Left lung (tissue), 10 donors: ENCODE measurements around the gene GRIN3B. TPM values are rescaled to one million over a fixed set of nuclear protein-coding genes. Genes with fewer than 3 reads are reported as not detected.
A peak's percentile ranks its signal among the peaks of the same experiment; 100 is the strongest.

Source experiments
- ATAC-seq: fragments of 200-7000 bp; cut with Tn5 transposase; one replicate; pipeline ENCODE4 v1.9.1; 2020; ENCODE audit warnings: moderate library complexity
- DNase-seq, 4 donors: peaks; one replicate each; pipeline ENCODE4 v3.0.0-alpha.2; 2013 to 2020
- H3K27ac ChIP-seq, 2 donors: fragments of 200-600 bp; sonication (generic) in 1 of 2; one replicate each; pipeline versions ENCODE4 v1.5.0 to v1.8.0; 2020 to 2021
- H3K27me3 ChIP-seq, 2 donors: fragments of 200-600 bp; sonication (generic) in 1 of 2; one replicate each; pipeline versions ENCODE4 v1.5.0 to v1.8.0; 2020 to 2021
- H3K36me3 ChIP-seq, 2 donors: fragments of 200-600 bp; sonication (generic) in 1 of 2; one replicate each; pipeline versions ENCODE4 v1.5.0 to v1.8.0; 2020 to 2021
- H3K4me1 ChIP-seq, 2 donors: fragments of 200-600 bp; one replicate each; pipeline ENCODE4 v1.8.0; 2021
- H3K4me3 ChIP-seq, 2 donors: fragments of 200-600 bp; sonication (generic) in 1 of 2; one replicate each; pipeline versions ENCODE4 v1.5.0 to v1.8.0; 2020 to 2021; ENCODE audit warnings: mild to moderate bottlenecking in 1 of 2
- H3K9me3 ChIP-seq, 2 donors: fragments of 200-600 bp; sonication (generic) in 1 of 2; one replicate each; pipeline versions ENCODE4 v1.5.0 to v1.8.0; 2020 to 2021
- CTCF ChIP-seq, 2 donors: fragments of 200-600 bp; sonication (generic) in 1 of 2; IDR thresholded peaks; one replicate each; pipeline versions ENCODE4 v1.5.0 to v1.8.0; 2021; ENCODE audit warnings: antibody characterized with exemption in 2 of 2
- intact Hi-C, 2 donors: fragments of 100-400 bp; cut with DNase I; formaldehyde crosslinking; loops; one replicate each; pipeline versions ENCODE4 v1.11.2 to v1.14.2; 2022
- polyA plus RNA-seq, 6 donors: library from polyadenylated mRNA; unstranded; fragments of 120-200 nt; gene quantifications; one replicate each; pipeline ENCODE4 v1.2.1, GENCODE V29; 2013; ENCODE audit not compliant: insufficient read length in 6 of 6
- total RNA-seq, 2 donors: library from RNA; stranded (reverse); fragmentation: NEBNext Ultra II Directional; extraction: Animal tissue kit (Norgen Biotek cat#: 25700); gene quantifications; one replicate each; pipeline ENCODE4 v1.2.1, GENCODE V29; 2021
- donor health status: DM: no; HTN: yes; CAD: no.
- donor health status: DM: no; HTN: no; CAD: no.

The GRIN3B gene
- total and polyA plus RNA-seq, 8 donors: 0.37 to 2.7 (median 0.60) TPM; not detected in 1

GRCh38 chr19:966485-967088 lies 33.6 kb upstream of the GRIN3B start:
- Histone ChIP-seq H3K9me3 (peaks cover 0 to 15% of the 10 kb centered on the region in 2 donors), H3K36me3 (peaks cover 0 to 79% of the 10 kb centered on the region in 2 donors), H3K4me3 (no peak overlapping the region), H3K27me3 (no peaks in the 10 kb centered on the region), H3K27ac (no peak overlapping the region), H3K4me1 (no peaks in the 10 kb centered on the region)
- no peak for TF ChIP-seq CTCF (IDR thresholded peaks at IDR 0.05)
- DNase-seq (peak in 1 of 4 donors; percentile 60), ATAC-seq (no peak)
- intact Hi-C loops: no loop called here

- no peaks in the 10 kb centered on the region for H3K4me1 ChIP-seq
- no peak overlapping the region for H3K4me3 ChIP-seq
- H3K27me3 ChIP-seq: no peaks in the 10 kb centered on the region
- H3K9me3 ChIP-seq: peaks cover 0 to 15% of the 10 kb centered on the region in 2 donors
- DNase-seq: no peak
- ATAC-seq: no peak
- H3K36me3 ChIP-seq: peaks cover 0 to 80% of the 10 kb centered on the region in 2 donors
- TF ChIP-seq CTCF (IDR thresholded peaks at IDR 0.05): peak; percentile 35 to 40
- H3K27ac ChIP-seq: no peak overlapping the region
- intact Hi-C loops: no loop called here
Observed at GRCh38 chr19:970695-971094, 29.5 kb upstream of the GRIN3B start.

GRCh38 chr19:971795-972194 lies 28.4 kb upstream of the GRIN3B start:
- TF ChIP-seq CTCF (IDR thresholded peaks at IDR 0.05): no peak
- peaks cover 0 to 15% of the 10 kb centered on the region in 2 donors for H3K9me3 ChIP-seq
- intact Hi-C loops: no loop called here
- no peak overlapping the region for H3K4me3 ChIP-seq
- no peak overlapping the region for H3K27ac ChIP-seq
- DNase-seq (no peak), ATAC-seq (no peak)
- no peaks in the 10 kb centered on the region for H3K27me3 ChIP-seq
- peaks cover 0 to 68% of the 10 kb centered on the region in 2 donors for H3K36me3 ChIP-seq
- H3K4me1 ChIP-seq: no peaks in the 10 kb centered on the region

- no peak overlapping the region for H3K27ac ChIP-seq
- no peaks in the 10 kb centered on the region for H3K4me1 ChIP-seq
- H3K36me3 ChIP-seq: peaks cover 0 to 64% of the 10 kb centered on the region in 2 donors
- H3K9me3 ChIP-seq: peaks cover 0 to 15% of the 10 kb centered on the region in 2 donors
- H3K4me3 ChIP-seq: no peak overlapping the region
- ATAC-seq: no peak
- no peak for TF ChIP-seq CTCF (IDR thresholded peaks at IDR 0.05)
- no peaks in the 10 kb centered on the region for H3K27me3 ChIP-seq
- no peak for DNase-seq
- intact Hi-C loops: no loop called here
Observed at GRCh38 chr19:972281-972680, 27.9 kb upstream of the GRIN3B start.

GRCh38 chr19:973726-974563 lies 26.3 kb upstream of the GRIN3B start:
- H3K4me3 ChIP-seq: no peak overlapping the region
- intact Hi-C loops: no loop called here
- no peak for TF ChIP-seq CTCF (IDR thresholded peaks at IDR 0.05)

More at GRCh38 chr19:973726-974563, 26.3 kb upstream of the GRIN3B start:
- ATAC-seq: no peak
- H3K9me3 ChIP-seq: peaks cover 0 to 15% of the 10 kb centered on the region in 2 donors
- H3K36me3 ChIP-seq: peaks cover 0 to 49% of the 10 kb centered on the region in 2 donors
- no peak overlapping the region for H3K27ac ChIP-seq
- H3K4me1 ChIP-seq: no peaks in the 10 kb centered on the region
- H3K27me3 ChIP-seq: no peaks in the 10 kb centered on the region
- DNase-seq: no peak
